ENCODE results near the gene MMP24. TPM values are rescaled to one million over a fixed set of nuclear protein-coding genes. Genes with fewer than 3 reads are reported as not detected.

The MMP24 gene
- total and polyA plus RNA-seq, 2 of the 13 experiments (the other 11 are each of a cell fraction or from before 2014, with no cell fraction given): 0.29 to 0.35 TPM

DNA sequence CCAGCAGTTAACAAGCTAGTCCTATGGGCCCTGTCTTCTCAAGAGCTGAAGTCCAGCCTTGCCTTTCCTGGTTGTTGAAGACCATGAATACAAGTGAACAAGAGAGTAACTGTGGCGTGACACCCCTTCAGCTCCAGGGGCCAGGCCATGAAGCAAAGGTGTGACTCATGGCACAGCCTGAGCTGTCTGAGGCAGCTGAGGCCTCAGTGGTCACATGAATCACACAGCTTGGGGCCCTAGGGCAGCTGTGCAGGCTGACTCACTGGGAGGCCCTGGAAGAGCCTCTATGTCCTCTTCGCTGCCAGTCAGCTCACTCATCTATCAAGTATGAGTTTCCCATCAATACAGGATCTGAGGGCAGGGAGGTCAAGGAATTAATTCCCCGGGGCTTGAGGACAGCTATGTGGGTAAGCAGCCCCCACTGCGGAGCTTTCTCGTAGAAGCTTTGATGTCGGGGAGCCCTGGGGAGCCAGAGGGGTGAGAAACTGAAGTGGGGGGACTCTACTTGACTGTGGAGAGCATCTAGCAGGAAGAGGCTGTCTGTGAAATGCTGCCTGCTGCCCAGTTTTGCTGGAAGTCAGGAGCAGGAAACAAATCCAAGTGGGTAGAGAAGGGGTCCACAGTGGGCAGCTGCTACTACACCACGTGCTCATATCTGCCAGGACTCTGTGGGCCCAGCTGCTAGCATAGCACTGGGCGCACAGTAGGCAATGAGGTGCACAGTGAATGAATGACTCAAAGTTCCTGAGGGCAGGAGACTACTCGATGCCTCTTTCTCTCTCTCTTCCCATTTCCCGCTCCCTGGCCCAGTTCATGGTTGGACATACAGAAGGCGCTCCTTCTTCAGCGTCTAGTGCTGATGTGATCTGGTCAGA, 79.4 kb downstream of the MMP24 start (continued):
- TF ChIP-seq ZNF790 (CRISPR knock-in tag; IDR thresholded peaks at IDR 0.05; ENCODE audit: borderline replicate concordance) (no peak), RFXANK (CRISPR knock-in tag; IDR thresholded peaks at IDR 0.05) (no peak), NRL (CRISPR knock-in tag; IDR thresholded peaks at IDR 0.05; ENCODE audit: borderline replicate concordance) (no peak), PTBP1 (IDR thresholded peaks at IDR 0.05; ENCODE audit: low read depth, low read length, poor library complexity, severe bottlenecking) (no peak), PRDM10 (CRISPR knock-in tag; IDR thresholded peaks at IDR 0.05; ENCODE audit: low read depth) (peak; percentile 87), KLF9 (CRISPR knock-in tag; IDR thresholded peaks at IDR 0.05; ENCODE audit: low read depth) (no peak), ELF4 (CRISPR knock-in tag; IDR thresholded peaks at IDR 0.05; ENCODE audit: borderline replicate concordance) (no peak), ZBTB20 (CRISPR knock-in tag; IDR thresholded peaks at IDR 0.05; ENCODE audit: borderline replicate concordance, low read depth) (no peak), ZFP1 (CRISPR knock-in tag; IDR thresholded peaks at IDR 0.05) (peak; percentile 84; the same call in 1 of the 2 replicates), ZNF746 (CRISPR knock-in tag; IDR thresholded peaks at IDR 0.05) (no peak), PPARG (CRISPR knock-in tag; conservative IDR thresholded peaks at IDR 0.05) (peak; percentile 32; the same call in 1 of the 2 replicates), ATF7-NPFF (CRISPR knock-in tag; IDR thresholded peaks at IDR 0.05; ENCODE audit: low read depth) (no peak), ZNF782 (CRISPR knock-in tag; IDR thresholded peaks at IDR 0.05; ENCODE audit: borderline replicate concordance) (no peak), FOXK2 (IDR thresholded peaks at IDR 0.05) (no peak), ARNT2 (CRISPR knock-in tag; IDR thresholded peaks at IDR 0.05; ENCODE audit: low read depth) (no peak), ZNF850 (CRISPR knock-in tag; conservative IDR thresholded peaks at IDR 0.05) (no peak), ZNF33A (CRISPR knock-in tag; IDR thresholded peaks at IDR 0.05; ENCODE audit: borderline replicate concordance) (no peak), KLF6 (CRISPR knock-in tag; IDR thresholded peaks at IDR 0.05) (peak; percentile 27; the same call in 1 of the 2 replicates), KDM5A (IDR thresholded peaks at IDR 0.05; ENCODE audit: borderline replicate concordance, low read length) (no peak), FOXM1 (CRISPR knock-in tag; IDR thresholded peaks at IDR 0.05) (no peak), CBX1 (IDR thresholded peaks at IDR 0.05; ENCODE audit: low read depth) (no peak), ZNF713 (CRISPR knock-in tag; IDR thresholded peaks at IDR 0.05) (no peak), ZNF766 (CRISPR knock-in tag; IDR thresholded peaks at IDR 0.05; ENCODE audit: borderline replicate concordance) (no peak), ZNF326 (CRISPR knock-in tag; IDR thresholded peaks at IDR 0.05; ENCODE audit: borderline replicate concordance) (no peak), ZNF564 (CRISPR knock-in tag; IDR thresholded peaks at IDR 0.05) (no peak), ZNF510 (CRISPR knock-in tag; IDR thresholded peaks at IDR 0.05; ENCODE audit: low read depth) (no peak), ZNF724P (CRISPR knock-in tag; IDR thresholded peaks at IDR 0.05; ENCODE audit: borderline replicate concordance) (no peak), ZBTB7A (CRISPR knock-in tag; IDR thresholded peaks at IDR 0.05) (no peak)
- TF ChIP-seq, protein P1, sequence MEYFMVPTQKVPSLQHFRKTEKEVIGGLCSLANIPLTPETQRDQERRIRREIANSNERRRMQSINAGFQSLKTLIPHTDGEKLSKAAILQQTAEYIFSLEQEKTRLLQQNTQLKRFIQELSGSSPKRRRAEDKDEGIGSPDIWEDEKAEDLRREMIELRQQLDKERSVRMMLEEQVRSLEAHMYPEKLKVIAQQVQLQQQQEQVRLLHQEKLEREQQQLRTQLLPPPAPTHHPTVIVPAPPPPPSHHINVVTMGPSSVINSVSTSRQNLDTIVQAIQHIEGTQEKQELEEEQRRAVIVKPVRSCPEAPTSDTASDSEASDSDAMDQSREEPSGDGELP (IDR thresholded peaks at IDR 0.05; ENCODE audit: borderline replicate concordance, low read depth): peak; percentile 95

Measured in HepG2 (cell line).